MM.1S (cell line): ENCODE results near the gene ADM5.

Source experiments
- DNase-seq: peaks from one replicate; pipeline ENCODE4 v3.0.0-alpha.2; 2015
- H2AFZ ChIP-seq: fragments of 300-600 bp; sonication (generic); 2 replicates; pipeline ENCODE4 v1.6.0; 2016; ENCODE audit warnings: antibody characterized with exemption, low read length
- H3F3A ChIP-seq: fragments of 300-600 bp; sonication (generic); 2 replicates; pipeline ENCODE4 v1.6.1; 2016; ENCODE audit warnings: mild to moderate bottlenecking, antibody characterized with exemption, low read length, moderate library complexity, mixed read lengths; ENCODE audit not compliant: insufficient read depth
- H3K27ac ChIP-seq: fragments of 300-600 bp; sonication (generic); 2 replicates; pipeline ENCODE4 v1.5.1; 2016; ENCODE audit warnings: mild to moderate bottlenecking, low read length
- H3K27me3 ChIP-seq: fragments of 300-600 bp; sonication (generic); replicated peaks from 2 replicates; pipeline ENCODE4 v1.6.0; 2016; ENCODE audit warnings: low read length; ENCODE audit not compliant: insufficient read depth
- H3K36me3 ChIP-seq: fragments of 300-600 bp; sonication (generic); replicated peaks from 2 replicates; pipeline ENCODE4 v1.6.1; 2016; ENCODE audit warnings: mild to moderate bottlenecking, low read length, mixed read lengths; ENCODE audit not compliant: insufficient read depth
- H3K4me1 ChIP-seq: fragments of 300-600 bp; sonication (generic); 2 replicates; pipeline ENCODE4 v1.6.1; 2016; ENCODE audit warnings: low read length, mixed read lengths
- H3K4me2 ChIP-seq: fragments of 300-600 bp; sonication (generic); 2 replicates; pipeline ENCODE4 v1.6.0; 2016; ENCODE audit warnings: low read depth, low read length
- H3K4me3 ChIP-seq: fragments of 300-600 bp; sonication (generic); 2 replicates; pipeline ENCODE4 v1.5.1; 2016; ENCODE audit warnings: low read length, mixed read lengths
- H3K79me2 ChIP-seq: fragments of 300-600 bp; sonication (generic); 2 replicates; pipeline ENCODE4 v1.6.1; 2016; ENCODE audit warnings: mixed run types, low read length, mixed read lengths
- H3K9ac ChIP-seq: fragments of 300-600 bp; sonication (generic); 2 replicates; pipeline ENCODE4 v1.6.1; 2016; ENCODE audit warnings: low read length, mixed read lengths
- H3K9me2 ChIP-seq: fragments of 300-600 bp; sonication (generic); replicated peaks from 2 replicates; pipeline ENCODE4 v1.6.1; 2016; ENCODE audit warnings: mild to moderate bottlenecking, low read length, mixed read lengths; ENCODE audit not compliant: insufficient read depth
- H3K9me3 ChIP-seq: fragments of 300-600 bp; sonication (generic); replicated peaks from 2 replicates; pipeline ENCODE4 v1.6.1; 2016; ENCODE audit warnings: mild to moderate bottlenecking, low read length, mixed read lengths; ENCODE audit not compliant: insufficient read depth
- H4K20me1 ChIP-seq: fragments of 300-600 bp; sonication (generic); 2 replicates; pipeline ENCODE4 v1.6.1; 2016; ENCODE audit warnings: mild to moderate bottlenecking, low read length, moderate library complexity, mixed read lengths; ENCODE audit not compliant: insufficient read depth
- CTCF ChIP-seq: fragments of 300-600 bp; sonication (generic); IDR thresholded peaks from 2 replicates; pipeline ENCODE4 v1.5.1; 2016; ENCODE audit warnings: antibody characterized with exemption, low read length, mixed read lengths
- EZH2 ChIP-seq: fragments of 300-600 bp; sonication (generic); optimal IDR thresholded peaks from 2 replicates; pipeline ENCODE3; 2017; ENCODE audit warnings: low read depth, mild to moderate bottlenecking, antibody characterized with exemption, low read length, mixed read lengths
- EZH2phosphoT487 ChIP-seq: fragments of 300-600 bp; sonication (generic); IDR thresholded peaks from 2 replicates; pipeline ENCODE4 v1.6.1; 2018; ENCODE audit warnings: antibody characterized with exemption, low read length

The ADM5 gene

DNA sequence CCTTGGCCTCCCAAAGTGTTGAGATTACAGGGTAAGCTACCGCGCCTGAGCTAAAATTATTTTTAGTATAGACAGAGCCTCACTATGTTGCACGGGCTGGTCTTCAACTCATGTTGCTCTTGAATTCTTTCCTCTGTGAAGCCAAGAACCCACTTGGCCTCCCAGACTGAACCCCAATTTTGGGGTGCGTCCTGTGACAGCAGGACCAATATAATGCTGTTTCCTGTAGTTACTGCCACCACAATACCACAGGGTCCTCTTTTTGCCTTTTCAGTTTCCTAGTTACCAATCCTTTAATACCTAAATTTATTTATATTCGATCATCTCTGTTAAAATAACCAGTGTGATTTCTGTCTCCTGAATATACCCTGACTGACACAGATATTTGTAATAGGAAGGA lies 40.8 kb downstream of the ADM5 start:
- Histone ChIP-seq H3K9me3 (no peaks in the 10 kb centered on the region), H3K79me2 (no peaks in the 10 kb centered on the region), H2AFZ (no peak overlapping the region), H3K4me1 (no peaks in the 10 kb centered on the region), H3K4me2 (no peak overlapping the region), H4K20me1 (no peaks in the 10 kb centered on the region), H3F3A (no peaks in the 10 kb centered on the region), H3K9me2 (no peaks in the 10 kb centered on the region), H3K36me3 (no peaks in the 10 kb centered on the region), H3K27ac (no peak overlapping the region), H3K9ac (no peak overlapping the region), H3K4me3 (no peak overlapping the region), H3K27me3 (peaks cover 72% of the 10 kb centered on the region)
- TF ChIP-seq EZH2phosphoT487, result no peak
- no peak for TF ChIP-seq CTCF
- TF ChIP-seq EZH2, result no peak
- no peak for DNase-seq

DNA sequence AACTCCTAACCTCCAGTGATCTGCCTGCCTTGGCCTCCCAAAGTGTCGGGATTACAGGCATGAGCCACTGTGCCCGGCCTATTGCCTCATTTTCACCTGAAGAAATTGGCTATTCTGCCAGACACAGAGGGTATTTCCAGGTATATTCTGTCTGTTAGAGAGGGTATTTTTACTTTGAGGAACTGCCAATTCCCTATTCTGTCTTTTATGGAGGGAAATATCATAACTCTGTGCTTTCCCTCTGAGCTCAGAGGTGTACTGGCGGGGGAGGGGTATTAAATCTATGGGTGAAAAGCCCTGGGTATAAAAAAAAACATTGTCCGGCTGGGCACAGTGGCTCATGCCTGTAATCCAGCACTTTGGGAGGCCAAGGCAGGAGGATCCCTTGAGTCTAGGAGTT lies 48.9 kb downstream of the ADM5 start:
- no peaks in the 10 kb centered on the region for H3K79me2 ChIP-seq
- DNase-seq, result no peak
- H4K20me1 ChIP-seq, result no peaks in the 10 kb centered on the region
- no peak overlapping the region for H3K27ac ChIP-seq
- H3K4me1 ChIP-seq, result no peaks in the 10 kb centered on the region
- no peak overlapping the region for H2AFZ ChIP-seq
- H3K9ac ChIP-seq, result no peak overlapping the region
- H3K36me3 ChIP-seq, result no peaks in the 10 kb centered on the region
- H3F3A ChIP-seq, result no peaks in the 10 kb centered on the region
- TF ChIP-seq EZH2 (no peak), EZH2phosphoT487 (no peak), CTCF (no peak)
- H3K9me2 ChIP-seq, result no peaks in the 10 kb centered on the region
- H3K27me3 ChIP-seq, result peaks cover 55% of the 10 kb centered on the region
- H3K4me3 ChIP-seq, result no peak overlapping the region
- H3K9me3 ChIP-seq, result no peaks in the 10 kb centered on the region
- no peak overlapping the region for H3K4me2 ChIP-seq

DNA sequence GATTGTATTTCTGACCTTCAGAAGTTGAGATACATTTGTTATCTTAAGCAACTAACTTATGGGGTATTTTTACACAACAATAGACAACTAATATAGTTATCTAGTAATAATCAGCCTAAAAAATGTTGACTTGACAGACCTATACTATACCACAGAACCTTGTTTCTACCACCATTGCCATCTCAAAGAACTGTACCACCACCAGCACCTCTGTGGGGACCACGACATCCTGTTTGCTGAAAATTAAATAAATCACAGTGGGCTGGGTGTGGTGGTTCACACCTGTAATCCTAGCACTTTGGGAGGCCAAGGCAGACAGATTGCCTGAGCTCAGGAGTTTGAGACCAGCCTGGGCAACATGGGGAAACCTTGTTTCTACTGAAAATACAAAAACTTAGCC lies 49.7 kb downstream of the ADM5 start:
- DNase-seq, result no peak

More for the DNA sequence above, 49.7 kb downstream of the ADM5 start:
- H3K4me1 ChIP-seq, result no peaks in the 10 kb centered on the region
- no peaks in the 10 kb centered on the region for H3F3A ChIP-seq
- H3K9me2 ChIP-seq, result no peaks in the 10 kb centered on the region
- H3K9ac ChIP-seq, result no peak overlapping the region
- H3K4me2 ChIP-seq, result no peak overlapping the region
- H4K20me1 ChIP-seq, result no peaks in the 10 kb centered on the region
- no peaks in the 10 kb centered on the region for H3K36me3 ChIP-seq
- H3K27ac ChIP-seq, result no peak overlapping the region
- H2AFZ ChIP-seq, result no peak overlapping the region
- H3K9me3 ChIP-seq, result no peaks in the 10 kb centered on the region
- peaks cover 53% of the 10 kb centered on the region for H3K27me3 ChIP-seq
- no peaks in the 10 kb centered on the region for H3K79me2 ChIP-seq
- H3K4me3 ChIP-seq, result no peak overlapping the region
- TF ChIP-seq CTCF (no peak), EZH2phosphoT487 (no peak), EZH2 (no peak)
